Measurements from ENCODE around the gene GLIS1.
"Not testable (repeated sequence)": the region's sequence is repeated elsewhere in the genome, so short reads cannot be mapped to it uniquely, and the experiment has no call there.

Gene GLIS1

DNA sequence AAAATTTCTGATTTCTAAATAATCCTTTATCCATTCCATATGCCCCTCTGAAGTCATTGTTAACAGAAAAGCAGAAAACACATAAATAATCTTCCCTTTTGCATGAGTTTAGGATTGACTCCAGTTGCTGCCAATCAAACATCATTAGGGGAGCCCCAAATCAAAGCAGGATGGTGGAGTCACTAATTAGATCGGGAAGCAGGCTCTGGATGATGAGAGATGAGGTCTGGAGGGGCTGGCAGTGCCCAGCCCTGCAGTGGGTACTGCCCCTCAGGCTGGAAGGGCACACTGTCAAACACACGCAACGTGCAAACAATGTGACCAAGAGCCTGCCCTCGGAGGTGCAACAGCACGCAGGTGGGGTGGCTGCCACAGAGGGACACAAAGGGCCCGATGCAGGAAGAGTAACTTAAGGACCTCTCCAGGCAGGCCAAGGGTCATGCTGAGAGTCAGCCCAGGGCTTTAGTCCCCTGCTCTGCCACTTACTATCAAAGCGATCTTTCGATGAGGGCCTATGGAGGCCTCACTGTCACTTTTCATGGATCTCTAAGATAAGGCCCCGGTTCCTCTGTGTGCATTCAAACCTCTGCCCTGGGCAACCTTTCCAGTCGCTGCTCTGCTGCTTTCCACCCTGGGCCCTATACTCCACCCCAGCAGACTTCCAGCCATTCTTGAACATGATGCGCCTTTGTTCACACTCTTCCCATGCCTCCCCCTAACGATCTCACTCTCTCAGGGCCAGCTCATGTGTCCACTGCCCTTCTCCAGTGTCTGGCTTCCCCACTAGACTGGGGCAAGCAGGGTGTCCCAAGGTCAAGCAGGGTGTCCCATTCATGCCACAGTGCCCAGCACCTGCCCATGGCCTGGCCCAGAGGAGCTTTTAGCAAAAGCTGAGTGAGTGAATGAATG, 180.9 kb downstream of the GLIS1 start:
- no peak for ATAC-seq

DNA sequence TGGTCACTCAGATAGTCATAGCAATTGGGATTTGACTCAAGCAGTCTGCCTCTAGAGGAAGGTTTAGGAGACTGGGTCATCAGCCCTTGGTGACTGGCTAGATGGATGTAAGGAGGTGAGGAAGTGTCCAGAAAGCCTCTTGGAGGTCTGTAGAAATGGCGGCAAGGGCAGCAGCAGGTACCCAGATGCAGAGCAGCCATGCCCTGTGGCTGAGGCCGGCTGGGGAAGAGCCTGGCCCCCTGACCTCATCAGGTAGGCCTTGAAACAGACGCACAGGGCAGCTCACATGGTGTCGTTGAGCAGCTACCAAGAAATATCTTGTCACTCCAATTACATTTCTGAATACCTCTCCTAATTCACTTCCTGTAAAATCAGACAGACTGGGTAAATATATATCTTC, 181.6 kb downstream of the GLIS1 start:
- ATAC-seq, result no peak

DNA sequence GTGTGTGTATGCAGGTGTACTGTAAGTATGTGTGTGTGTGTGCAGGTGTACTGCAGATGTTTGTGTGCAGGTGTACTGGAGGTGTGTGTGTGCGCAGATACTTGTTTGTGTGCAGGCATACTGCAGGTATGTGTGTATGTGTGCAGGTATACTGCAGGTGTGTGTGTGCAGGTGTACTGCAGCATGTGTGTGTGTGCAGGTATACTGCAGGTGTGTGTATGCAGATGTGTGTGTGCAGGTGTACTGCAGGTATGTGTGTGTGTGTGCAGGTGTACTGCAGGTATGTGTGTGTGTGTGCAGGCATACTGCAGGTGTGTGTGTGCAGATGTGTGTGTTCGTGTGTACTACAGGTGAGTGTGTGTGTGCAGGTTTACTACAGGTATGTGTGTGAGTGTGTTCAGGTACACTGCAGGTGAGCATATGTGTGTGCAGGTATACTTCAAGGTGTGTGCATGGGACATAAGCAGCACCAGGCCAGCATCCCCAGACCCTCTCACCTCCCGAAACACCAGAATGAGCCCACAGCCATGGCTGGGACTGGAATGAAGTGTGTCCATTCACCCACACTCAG, 182.2 kb downstream of the GLIS1 start:
- ATAC-seq, result no peak

DNA sequence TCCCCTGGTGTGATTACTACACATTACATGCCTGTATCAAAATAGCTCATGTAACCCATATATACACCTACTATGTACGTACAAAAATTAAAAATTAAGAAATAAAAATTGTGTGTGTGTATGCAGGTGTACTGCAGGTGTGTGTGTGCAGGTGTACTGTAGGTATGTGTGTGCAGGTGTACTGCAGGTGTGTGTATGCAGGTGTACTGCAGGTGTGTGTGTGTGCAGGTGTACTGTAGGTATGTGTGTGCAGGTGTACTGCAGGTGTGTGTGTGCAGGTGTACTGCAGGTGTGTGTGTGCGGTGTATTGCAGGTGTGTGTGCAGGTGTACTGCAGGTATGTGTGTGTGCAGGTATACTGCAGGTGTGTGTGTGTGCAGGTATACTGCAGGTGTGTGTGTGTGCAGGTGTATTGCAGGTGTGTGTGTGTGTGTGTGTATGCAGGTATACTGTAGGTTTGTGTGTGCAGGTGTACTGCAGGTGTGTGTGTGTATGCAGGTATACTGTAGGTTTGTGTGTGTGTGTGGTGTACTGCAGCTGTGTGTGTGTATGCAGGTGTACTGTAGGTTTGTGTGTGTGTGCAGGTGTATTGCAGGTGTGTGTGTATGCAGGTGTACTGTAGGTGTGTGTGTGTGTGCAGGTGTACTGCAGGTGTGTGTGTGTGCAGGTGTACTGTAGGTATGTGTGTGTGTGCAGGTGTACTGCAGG, 183.2 kb downstream of the GLIS1 start:
- ATAC-seq, result not testable (repeated sequence)

DNA sequence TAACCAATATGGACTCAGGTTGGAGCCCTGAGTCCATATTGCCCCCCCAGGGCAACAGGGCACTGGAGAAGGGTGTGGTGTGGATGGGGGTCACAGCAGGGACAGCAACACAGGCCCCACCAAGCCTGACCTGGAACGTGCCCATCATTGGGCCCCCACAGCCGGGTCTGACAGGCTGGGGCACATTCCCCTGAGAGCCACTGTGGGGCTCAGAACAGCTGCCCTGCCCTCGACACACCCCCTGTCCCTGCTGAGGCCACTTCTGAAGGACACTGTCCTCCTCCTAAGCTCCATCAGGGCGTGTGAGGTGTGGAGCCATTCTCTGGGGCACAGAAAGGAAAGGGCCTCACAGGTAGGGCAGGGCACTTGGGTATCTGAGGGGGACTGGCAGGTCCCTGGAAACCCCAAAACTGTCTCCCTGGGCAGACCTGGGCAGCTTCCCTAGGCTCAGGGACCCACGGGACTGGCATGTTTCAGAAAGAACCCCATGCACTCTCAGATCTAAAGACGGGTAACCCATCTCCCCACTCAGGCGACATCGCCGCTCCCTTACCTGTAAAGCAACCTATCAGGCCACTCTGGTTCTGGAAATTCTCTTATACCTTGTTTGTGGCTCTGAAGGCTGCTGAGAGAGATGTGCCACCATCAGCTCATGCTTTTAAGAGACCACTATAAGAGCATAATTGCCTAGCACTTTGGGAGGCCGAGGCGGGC, 184.2 kb downstream of the GLIS1 start:
- no peak for ATAC-seq

DNA sequence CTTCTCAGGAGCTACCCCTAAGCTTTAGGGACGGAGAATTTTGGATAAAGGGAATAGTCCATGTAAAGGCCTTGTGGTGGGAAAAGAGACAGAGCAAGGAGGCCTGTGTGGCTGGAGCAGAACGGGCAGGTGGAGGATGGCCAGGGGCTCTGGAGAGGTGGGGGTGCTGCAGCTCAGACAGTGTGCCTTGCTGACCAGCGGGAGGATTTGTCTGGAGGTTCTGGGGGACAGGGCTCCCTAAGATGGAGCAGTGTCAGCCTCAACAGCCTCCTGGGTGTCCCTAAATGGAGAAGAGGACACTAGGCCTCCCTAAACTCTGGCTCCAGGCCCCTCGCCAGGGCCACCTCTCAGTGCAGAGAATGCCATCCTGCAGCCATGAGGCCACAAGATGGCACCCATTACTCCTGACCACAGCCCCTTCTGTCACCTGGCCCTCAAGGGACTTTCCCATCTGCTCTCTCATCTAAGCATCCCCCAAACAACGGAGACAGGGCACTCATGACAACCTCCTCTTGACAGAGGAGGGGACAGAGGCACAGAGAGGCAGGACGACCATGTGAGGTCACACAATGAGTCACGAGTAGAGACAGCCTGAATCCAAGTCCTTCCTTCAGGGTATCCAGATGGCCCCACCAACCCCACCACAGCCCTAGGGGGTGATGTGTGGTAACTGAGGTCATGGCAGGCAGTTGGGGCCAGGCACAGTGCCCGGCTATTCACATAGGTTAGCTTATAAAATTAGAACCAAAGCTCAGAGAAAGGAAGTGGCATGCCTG, 185.0 kb downstream of the GLIS1 start:
- ATAC-seq, result no peak

DNA sequence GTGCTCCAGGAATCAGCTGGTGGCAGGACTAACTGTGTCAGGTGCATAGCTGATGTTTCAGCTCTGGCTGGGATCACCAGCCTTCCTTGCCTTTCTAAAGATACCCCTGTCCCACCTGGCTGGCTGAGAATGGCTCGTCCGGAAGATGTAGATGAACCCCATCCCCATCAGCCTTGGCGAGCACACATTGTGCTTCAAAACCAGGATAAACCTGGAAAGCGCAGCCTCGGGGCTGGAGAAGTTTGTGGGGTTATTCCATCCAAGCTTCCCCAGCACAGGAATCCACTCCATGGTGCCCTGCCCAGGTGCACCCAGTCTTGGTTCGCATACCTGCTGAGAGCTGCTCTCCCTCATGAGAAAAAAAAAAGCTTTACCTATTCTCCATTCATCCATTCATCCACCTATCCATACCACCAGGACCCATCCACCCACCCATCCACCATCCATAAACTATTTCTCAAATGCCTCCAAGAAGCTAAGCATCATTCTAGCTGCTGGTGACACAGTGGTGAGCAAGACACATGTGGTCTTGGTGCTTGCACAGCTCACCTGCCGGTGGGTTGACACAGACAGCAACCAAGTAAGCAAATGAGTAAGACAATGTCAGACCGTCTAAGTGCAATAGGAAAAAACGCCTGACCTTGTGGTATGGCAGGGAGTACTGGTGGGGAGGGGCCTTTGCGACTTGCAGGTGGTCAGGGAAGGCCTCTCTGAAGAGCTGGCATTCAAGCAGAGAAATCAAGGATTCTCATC, 185.8 kb downstream of the GLIS1 start:
- no peak for ATAC-seq

DNA sequence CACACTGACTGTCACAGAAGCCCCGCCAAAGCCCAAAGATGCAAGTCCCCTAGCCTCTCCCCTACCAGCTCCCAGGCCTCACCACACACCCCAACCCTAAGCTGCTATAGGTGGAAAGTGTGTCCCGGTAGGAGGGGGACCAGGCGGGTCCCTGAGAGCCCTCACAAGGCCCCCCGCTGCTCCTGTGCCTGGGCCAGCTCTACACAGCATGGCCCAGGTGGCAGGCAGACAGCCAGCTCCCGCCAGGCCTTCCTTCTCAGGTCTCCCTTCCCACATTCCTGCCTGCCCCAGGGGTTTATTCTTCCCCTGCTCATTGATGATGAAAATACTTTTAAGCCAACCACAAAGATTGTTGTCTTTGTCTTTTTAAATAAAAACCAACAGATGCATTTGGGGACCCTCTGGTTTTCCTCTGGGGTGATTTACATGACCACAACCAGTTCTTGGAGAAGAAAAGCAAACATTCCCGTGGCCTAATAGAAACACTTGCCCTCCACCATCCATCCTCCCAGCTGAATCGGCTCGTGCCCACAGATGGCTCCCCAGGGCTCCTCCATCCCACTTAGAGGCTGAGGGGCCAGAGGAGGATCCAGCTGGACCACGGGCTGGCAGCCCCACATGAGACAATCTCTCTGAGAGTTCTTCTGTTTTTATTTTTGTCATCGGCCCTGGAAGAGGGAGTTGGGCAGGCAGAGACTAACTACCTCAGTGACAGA, 186.7 kb downstream of the GLIS1 start:
- no peak for ATAC-seq

DNA sequence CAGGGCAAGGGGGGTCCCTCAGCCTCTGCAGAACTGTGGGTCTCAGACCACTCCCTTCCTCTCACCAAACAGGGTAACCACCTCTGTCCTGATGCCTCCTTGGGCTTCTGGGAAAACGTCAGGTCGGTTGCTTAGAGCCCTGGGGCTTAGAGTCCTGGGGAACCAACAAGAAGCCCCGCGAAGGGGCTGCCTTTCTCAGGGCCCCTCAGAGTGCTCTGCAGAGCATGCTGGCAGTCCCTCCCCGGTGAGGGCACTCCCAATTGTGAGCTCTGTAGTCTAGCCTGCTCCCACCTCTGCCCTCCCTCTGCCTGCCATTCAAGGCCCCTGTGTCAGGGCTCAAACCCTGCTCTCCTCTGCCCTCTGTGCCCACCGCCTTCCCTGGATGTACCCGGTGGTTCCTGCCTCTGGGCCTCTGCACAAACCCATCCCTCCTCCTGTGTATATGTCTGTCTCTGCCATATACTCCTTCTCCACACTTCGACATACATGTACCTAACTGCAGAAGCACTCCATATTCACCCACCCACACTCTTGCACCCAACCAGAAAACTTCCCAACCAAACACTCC, 187.5 kb downstream of the GLIS1 start:
- ATAC-seq, result no peak

DNA sequence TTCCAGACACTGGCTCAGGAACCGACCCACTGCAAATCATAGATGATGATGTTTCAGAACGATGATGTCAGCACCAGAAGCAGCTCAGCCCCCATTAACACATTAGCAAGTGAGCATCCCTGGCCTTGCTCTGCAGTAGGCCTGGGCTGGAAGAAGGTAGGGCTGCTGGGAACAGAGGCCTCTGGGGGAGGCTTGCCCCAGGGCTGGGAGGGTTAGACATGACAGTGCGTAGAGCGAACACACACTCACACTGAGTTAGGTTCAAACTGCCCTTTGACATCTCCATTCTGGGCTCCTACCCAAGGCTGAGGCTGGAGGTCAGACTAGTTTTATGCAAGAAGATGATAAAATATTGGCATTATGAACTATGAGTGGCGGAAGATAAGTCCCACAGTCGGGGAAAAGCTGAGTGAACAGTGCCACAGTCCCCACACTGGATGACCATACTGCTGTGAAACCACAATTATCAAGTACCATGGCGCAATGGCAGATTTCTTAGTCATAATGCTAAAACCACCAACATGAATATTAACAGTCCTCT, 188.7 kb downstream of the GLIS1 start:
- ATAC-seq, result no peak

DNA sequence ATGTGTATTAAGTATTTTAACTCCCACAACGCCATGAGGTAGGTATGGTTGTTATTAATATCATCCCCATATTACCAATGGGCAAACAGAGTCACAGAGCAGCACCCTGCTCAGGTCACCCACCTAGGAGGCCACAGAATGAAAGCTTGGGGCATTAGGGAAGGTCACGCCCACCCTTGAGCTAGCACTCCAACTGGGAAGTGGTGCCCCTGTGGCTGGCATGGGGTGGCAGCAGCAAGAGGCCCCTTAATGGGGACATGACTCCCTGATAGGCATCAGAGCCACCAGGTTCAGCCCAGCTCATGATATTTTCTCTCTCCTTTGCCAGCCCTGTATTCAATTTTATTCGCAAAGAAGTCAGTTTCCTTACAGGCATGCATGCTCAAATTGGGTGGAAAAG, 189.2 kb downstream of the GLIS1 start:
- no peak for ATAC-seq

DNA sequence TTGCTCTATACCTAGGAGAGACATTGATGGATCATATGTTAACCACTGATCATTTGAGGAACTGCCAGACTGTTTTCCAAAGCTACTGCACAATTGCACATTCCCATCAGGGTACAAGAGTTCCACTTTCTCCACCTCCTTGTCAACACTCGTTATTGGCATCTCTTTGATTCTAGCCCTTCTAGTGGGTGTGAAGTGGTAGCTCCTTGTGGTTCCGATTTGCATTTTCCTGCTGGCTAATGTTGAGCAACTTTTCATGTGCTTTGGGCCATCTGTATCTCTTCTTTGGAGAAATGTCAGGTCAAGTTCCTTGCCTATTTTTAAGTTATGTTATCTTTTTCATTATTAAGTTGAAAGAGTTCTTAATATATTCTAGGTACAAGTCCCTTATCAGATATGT, 189.7 kb downstream of the GLIS1 start:
- no peak for ATAC-seq

DNA sequence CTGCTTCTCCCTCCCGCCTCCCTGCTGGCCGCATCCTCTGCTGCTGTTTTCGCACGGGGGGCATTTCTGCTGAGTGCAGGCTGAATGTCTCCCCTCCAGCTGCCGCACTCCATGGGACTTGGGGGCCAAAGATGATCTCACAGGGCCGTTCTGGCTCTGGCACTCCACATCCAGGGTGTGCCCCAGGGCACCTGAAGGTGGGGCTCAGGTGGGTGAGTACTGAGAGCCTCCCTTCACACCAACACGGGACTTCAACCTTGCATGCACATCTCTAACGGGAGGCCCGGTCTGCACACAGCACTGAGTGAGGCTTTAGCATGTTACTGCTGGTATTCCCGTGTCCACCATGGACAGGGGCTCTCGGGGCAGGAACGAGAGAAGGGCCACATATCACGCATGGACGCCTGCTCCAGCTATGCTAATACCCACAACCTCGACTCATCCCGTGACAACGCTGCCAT, 190.9 kb downstream of the GLIS1 start:
- no peak for ATAC-seq

DNA sequence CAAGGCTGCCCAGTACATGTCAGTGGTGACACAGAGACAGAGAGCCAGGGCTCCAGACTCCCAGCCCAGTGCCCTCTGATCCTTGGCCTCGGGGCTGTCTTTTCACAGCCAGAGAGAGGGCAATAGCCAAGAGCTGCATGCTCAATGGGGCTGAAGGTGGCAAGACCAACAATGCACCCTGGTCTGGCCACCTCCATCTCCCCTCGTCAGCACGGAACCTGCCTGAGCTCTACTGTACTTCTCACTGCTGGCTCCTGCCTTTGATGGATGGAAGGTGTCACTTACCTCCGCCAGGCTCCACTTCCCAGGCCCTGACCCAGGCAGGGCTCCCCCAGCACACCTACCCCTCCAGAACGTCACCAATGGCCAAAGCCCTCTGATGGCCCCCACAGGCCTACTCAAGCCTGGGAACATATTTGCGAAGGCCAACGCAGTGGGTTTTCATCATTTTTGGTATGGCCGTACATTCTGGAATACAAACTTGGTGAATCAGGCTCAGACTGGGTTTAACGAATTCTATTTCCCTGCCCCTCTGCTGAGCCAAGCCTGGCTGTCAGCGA, 191.7 kb downstream of the GLIS1 start:
- no peak for ATAC-seq

DNA sequence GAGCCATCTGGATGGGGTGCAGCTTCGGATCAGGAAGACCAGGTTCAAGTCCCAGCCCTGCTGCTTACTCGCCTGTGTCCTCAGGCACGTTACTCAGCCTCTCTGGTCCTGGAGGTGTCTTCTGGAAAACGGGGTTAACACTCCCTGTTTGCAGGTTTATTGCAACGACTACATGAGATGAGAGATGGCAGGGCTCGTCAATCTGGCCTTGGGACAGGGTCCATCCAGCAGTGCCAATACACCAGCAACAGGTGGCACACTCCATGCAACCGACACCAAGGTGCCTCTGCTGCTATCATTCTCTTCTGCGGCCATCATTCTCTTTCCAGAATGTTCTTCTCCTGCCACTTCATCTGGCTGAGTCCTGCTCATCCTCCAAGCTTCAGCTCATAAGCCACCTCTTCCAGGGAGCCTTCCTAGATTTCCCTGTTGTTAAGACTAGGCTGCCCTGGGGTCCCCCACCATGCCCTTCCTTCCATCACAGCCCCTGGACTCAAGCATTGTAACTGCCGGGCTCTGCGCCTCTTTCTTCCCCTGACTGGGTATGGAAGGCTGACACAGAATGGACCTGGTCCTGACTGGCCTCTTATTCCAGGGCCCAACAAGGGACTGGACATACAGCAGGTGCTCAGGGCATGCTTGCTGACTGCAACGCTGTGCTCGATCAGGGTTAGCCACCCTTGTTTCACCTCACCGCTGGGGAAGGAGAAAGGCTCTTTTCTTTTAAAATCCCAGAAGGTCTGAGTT, 192.4 kb downstream of the GLIS1 start:
- no peak for ATAC-seq

DNA sequence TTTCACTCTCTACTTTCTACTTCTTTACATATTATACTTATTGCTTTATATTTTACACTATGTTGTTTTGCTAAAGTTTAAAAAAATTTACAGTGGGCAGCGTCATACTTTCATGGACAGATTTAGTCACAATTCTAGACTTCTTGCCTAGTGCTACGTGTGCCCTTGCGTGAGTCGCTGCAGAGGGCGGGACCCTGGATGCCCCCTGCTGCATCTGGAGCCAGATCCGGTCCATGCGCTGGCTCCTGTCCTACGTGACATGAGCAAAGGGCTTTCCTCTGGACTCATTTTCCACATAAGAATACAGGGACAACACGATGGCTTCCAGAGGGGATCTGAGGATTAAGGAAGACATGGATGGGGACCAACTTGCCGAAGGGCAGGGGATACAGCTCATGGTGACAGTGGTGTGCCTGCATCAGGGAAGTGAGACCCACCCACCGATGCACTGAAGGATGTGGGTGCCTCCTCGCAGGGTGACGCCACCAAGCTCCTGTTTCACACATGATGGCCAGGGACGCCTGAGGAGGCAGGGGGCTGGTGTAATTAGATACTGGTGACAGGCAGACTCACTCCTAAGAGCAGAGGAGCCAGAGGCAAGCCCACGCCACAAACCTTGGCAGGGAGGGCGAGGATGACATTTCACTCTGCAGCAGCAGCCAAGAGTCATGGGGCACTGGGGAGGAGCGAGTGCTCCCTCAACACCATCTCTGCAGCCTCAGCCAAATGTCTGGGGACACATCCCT, 193.1 kb downstream of the GLIS1 start:
- ATAC-seq, result no peak

DNA sequence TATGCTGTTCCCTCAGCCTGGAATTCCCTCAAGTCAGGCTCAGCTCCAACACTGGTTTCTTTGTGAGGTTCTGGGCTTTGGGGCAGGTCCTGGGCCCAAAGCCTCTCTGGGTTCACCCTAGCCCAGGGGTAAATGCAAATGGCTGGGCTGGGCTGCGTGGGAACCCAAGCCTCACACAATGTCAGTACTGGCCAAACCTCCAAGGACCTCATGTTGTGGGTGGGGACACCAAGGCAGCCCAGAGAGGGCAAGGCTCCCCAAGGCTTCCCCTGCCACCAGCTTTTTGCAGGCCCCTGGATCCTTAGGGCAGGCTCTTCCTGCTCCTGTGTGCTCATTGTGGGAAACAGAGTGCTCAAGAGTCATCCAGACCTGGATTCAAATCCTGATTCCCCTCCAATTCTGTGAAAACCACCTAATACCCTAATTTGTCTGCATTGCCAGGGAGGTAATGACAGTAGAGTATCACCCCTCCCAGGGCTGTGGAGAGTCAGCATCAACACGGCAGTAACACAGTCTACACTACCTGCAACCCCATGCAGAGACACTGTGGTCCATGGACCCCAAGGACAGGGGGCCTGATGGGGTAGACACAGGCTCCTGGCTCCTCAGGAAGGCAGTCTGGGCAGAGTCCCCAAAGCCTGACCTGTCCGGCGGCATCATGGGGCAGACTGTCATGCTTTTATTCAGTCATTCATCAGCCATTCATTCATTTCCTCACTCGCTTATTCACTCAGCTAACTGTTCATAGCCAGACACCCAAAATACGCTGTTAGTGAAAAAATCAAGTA, 194.0 kb downstream of the GLIS1 start:
- ATAC-seq, result no peak
